GM19043 (cell line): Measurements from ENCODE around the gene OIP5.
"Not testable (repeated sequence)": the region's sequence is repeated elsewhere in the genome, so short reads cannot be mapped to it uniquely, and the experiment has no call there.

Source experiments
- ATAC-seq: cut with Tn5 transposase; IDR thresholded peaks from one replicate; pipeline ENCODE4 v1.9.1; 2021; ENCODE audit warnings: low read depth; ENCODE audit not compliant: unreplicated experiment

OIP5 gene

DNA sequence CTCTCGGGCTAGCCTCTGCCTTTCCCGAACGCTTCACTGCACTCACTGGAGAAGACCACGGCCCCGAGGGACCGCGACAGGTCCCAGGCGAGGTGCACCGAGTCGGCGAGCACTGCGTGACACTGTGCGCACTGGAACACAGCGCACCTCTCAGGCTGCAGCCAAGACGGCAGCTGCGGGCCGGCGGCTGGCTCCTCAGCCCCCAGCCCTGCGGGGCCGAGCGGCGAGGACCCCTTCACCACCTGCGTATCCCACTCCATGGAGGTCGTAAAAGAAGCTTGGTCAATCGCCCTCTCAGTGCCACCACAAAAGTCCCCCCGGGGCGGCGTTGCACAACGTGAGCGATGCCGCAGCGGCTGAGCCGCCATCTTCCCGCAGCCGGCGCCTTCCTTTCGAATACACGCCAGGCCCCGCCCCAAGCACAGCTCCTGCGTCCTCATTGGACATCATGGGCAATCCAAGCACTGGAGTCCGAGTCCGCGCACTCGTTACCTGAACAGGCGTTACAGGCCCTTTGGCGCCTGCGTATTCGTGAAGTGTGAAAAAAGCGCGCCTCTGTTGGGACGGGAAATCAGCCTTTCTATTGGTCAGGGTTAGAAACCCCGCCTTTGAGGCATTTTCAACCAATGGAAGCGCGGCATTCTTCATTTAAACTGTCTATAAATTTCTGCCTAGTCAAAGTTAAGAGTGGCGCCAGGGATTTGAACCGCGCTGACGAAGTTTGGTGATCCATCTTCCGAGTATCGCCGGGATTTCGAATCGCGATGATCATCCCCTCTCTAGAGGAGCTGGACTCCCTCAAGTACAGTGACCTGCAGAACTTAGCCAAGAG lies at the start of gene OIP5, which contains the start of gene NUSAP1:
TSS of gene OIP5 (minus strand) at position 398 of the 832 bp plus-strand sequence. CDS start at position 368, 30 bp downstream.
TSS of gene NUSAP1 (plus strand) at position 688 of the 832 bp plus-strand sequence. CDS start at position 765, 77 bp downstream.
- ATAC-seq: peak; percentile 88

DNA sequence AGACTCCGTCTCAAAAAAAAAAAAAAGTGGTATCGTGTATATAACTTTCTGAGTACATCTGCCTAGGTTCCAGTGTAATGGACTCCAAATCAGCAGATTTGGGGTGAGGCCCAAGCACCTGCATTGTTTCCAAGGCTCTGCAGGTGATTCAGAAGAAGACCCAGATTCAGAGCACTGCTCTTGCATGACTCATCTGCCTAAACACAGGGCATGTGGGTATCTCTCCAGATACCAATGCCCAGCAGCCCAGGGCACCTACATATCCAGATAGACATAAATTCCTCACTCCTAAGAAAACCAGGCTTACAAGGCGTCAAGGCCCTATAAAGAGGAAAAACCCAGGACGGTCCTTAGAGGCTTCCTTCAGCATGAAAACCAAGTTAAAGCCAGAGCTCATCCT lies 45.6 kb upstream of the OIP5 start:
- no peak for ATAC-seq

GRCh38 chr15:41367418-41367817 lies 35.0 kb upstream of the OIP5 start:
- ATAC-seq: no peak

- ATAC-seq: no peak
Observed at GRCh38 chr15:41354371-41354770, 22.0 kb upstream of the OIP5 start.

- ATAC-seq: no peak
Observed at GRCh38 chr15:41350057-41350717, 17.8 kb upstream of the OIP5 start.

GRCh38 chr15:41347236-41347635 lies 14.8 kb upstream of the OIP5 start:
- no peak for ATAC-seq

- no peak for ATAC-seq
Observed at GRCh38 chr15:41341519-41341918, 9.1 kb upstream of the OIP5 start.

DNA sequence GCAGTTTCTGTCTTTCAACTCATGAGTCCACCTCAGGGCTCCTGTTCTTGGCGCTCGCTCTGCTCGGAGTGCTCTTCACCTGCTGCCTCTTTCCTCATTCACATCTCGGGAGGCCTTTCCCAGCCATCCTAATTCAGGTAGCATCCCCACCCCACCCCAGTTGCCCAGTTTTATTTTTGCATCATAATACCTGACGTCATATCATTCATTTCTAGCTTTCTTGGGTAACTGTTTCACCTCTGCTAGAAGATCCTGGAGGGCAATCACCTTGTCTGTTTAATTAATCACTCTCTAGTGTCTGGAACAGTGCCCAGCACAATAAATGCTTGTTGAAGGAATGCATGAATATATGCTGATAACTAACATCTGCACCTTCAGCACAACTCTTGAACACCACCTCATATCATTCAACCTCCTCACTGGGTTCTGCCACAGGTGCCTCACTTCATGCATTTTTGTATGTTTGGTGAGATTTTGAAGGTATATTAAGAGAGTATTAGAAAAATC lies 7.9 kb upstream of the OIP5 start:
- no peak for ATAC-seq

DNA sequence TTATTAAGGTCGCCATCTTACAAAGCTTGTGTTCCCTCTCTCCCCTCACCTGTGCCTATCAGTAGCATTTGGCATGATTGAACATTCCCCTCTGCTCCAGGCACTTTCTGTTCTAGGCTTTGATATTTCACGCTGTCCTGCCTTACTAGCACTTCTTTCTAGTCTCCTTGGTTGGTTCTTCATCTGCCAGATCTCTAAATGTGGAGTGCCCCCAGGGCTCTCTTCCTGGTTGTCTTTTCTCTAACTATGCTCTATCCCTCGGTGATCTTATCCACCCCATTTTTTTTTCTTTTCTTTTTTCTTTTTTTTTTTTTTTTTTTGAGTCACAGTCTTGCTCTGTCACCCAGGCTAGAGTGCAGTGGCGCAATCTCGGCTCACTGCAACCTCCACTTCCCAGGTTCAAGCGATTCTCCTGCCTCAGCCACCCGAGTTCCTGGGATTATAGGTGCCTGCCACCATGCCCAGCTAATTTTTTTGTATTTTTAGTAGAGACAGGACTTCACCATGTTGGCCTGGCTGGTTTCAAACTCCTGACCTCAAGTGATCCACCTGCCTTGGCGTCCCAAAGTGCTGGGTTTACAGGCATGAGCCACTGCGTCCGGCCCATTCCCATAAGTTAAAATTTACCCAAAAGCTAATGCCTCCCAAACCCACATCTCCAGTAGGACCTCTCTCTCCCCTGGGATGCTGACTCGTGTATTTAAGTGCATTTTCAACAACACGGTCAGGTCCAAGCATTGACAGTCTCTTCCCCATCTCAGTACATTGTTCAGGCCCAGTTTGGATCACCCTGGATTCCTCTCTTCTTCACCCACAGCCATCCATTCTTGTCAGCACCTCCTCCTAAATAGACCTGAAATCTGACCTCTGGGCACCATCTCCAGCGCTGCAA lies 5.5 kb upstream of the OIP5 start:
- ATAC-seq: no peak

DNA sequence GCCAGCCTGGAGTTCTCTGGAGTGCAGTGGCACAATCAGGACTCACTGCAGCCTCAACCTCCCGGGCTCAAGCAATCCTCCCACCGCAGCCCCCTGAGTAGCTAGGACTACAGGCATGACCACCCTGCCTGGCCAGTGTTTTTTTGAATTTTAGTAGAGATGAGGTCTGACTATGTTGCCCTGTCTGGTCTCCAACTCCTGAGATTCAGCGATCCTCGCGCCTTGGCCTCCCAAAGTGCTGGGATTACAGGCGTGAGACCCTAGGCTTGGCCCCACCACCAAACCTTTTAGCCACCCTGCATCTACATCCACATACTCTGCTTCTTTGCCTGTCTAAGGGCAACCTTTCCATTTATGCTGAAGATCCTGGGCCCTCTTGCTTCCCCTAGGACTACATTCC lies 4.7 kb upstream of the OIP5 start:
- ATAC-seq: no peak

GRCh38 chr15:41336549-41336948 lies 4.2 kb upstream of the OIP5 start:
- no peak for ATAC-seq

DNA sequence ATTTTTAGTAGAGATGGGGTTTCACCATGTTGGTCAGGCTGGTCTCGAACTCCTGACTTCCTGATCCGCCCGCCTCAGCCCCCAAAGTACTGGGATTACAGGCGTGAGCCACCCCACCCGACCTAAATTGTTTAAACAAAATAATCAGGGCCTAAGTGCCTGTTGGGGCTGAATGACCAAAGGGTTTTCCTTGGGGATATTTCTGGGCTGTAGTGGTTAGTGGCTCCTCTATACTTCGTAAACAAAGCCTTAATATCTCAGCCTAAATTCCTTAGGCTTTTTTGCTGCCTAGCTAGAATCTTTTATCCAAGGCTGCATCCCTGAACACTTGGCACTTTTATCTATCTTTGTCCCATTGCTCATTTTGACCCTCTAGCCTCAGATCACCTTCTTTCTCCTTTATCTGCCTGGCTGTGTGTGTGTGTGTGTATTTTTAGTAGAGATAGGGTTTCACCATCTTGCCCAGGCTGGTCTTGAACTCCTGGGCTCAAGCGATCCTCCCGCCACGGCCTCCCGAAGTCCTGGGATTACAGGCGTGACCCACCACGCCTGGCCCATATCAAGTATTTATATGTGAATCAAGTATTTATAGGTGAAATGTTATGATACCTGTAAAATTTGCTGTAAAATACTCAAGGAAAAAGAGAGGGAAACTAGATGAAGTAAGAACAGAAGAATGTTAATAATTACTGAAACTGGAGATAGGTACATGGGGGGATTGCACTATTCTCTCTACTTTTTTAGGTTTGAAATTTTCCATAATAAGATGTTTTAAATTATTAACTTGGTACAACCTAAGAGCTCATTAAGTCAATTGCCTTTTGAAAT lies 2.1 kb upstream of the OIP5 start:
- ATAC-seq: no peak

- ATAC-seq: peak; percentile 26
Observed at GRCh38 chr15:41333026-41333562, 703 bp upstream of the OIP5 start.

GRCh38 chr15:41331833-41332193 lies 578 bp downstream of the OIP5 start:
- ATAC-seq: no peak

DNA sequence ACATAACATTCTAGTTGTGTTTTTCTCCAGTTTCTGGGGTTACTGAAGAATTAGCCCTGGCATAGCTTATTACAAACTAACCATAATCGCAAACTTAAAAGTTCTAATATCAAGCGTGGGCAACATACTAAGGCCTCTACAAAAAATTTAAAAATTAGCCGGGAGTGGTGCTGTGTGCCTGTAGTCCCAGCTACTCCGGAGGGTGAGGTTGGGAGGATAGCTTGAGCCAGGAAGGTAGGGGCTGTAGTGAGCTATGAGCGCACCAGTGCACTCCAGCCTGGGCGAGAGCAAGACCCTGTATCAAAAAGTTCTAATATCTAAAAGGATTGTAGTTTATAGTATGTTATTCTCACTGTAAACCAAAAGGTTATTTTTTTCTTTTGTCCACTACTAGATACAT lies 1.1 kb downstream of the OIP5 start:
- no peak for ATAC-seq

- ATAC-seq: no peak
Observed at GRCh38 chr15:41323611-41324010, 8.8 kb downstream of the OIP5 start.

DNA sequence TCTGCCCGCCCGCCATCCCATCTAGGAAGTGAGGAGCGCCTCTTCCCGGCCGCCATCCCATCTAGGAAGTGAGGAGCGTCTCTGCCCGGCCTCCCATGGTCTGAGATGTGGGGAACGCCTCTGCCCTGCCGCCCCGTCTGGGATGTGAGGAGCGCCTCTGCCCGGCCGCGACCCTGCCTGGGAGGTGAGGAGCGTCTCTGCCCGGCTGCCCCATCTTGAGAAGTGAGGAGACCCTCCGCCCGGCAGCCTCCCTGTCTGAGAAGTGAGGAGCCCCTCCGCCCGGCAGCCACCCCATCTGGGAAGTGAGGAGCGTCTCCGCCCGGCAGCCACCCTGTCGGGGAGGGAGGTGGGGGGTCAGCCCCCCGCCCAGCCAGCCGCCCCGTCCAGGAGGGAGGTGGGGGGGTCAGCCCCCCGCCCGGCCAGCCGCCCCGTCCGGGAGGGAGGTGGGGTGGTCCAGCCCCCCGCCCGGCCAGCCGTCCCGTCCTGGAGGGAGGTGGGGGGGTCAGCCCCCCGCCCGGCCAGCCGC lies 11.5 kb downstream of the OIP5 start:
- not testable (repeated sequence) for ATAC-seq

DNA sequence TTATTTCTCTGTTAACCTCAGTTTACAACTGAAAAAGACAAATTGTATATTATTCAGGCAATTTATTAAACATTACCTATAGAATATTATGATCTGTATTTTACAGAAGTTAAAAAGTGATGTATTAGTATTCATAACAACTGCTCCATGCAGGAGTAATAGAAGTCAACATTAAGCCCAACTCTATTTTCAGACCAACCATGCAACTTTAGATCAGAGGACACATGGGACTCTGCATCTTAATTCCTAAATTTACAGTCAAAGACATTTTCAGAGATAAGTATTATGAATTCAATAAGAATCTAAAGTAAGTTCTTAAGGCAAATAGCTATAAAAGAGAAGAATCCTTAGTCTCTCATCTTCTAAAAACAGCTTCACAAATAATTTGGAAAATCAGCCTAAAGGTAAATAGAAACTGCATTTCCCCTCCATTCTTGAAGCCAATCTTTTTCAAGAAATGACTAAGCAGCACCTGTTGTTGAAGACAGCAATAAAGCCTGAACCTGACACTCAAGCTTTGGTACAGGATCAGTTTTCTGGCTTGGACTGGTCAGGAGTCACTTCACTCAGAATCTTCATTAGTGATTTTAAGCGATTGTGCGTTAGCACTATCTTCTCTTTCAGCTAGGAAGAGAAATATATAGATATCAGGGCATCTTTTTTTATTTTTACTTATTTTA lies 23.0 kb downstream of the OIP5 start:
- no peak for ATAC-seq

DNA sequence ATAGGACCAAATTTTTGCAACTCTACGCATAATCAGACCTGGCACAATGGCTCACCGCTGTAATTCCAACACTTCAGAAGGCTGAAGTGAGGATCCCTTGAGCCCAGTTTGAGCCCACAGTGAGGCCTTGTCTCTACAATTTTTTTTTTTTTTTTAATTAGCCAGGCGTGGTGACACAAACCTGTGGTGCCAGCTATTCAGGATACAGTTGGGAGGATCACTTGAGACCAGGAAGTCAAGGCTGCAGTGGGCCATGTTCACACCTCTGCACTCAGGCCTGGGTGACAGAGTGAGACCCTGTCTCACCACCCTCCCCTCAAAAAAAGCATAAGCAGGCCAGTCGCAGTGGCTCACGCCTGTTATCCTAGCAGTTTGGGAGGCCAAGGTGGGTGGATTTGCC lies 24.7 kb downstream of the OIP5 start:
- ATAC-seq: no peak
